Liver (tissue), 9 donors: ENCODE data around the gene ILK. TPM values are rescaled to one million over a fixed set of nuclear protein-coding genes. Genes with fewer than 3 reads are reported as not detected.

Experiments used
- DNase-seq: peaks from one replicate; pipeline ENCODE4 v3.0.0-alpha.2; 2017; ENCODE audit warnings: low spot score
- H3K27ac ChIP-seq, 2 donors: one replicate each; pipeline ENCODE4 v1.7.0; 2013; ENCODE audit warnings: inconsistent platforms in 2 of 2, low read length in 2 of 2, control low read depth in 1 of 2, low read depth in 1 of 2, mild to moderate bottlenecking in 1 of 2
- H3K27me3 ChIP-seq, 4 donors: one replicate each; pipeline versions ENCODE4 v1.6.1 to v1.7.0; 2013; ENCODE audit warnings: low read length in 3 of 4, inconsistent platforms in 1 of 4, mild to moderate bottlenecking in 1 of 4, moderate library complexity in 1 of 4; ENCODE audit not compliant: control insufficient read depth in 4 of 4, insufficient read depth in 4 of 4
- H3K36me3 ChIP-seq, 4 donors: one replicate each; pipeline versions ENCODE4 v1.6.1 to v1.7.0; 2013; ENCODE audit warnings: low read length in 3 of 4, mild to moderate bottlenecking in 3 of 4, low read depth in 1 of 4, moderate library complexity in 1 of 4; ENCODE audit not compliant: control insufficient read depth in 4 of 4, insufficient read depth in 3 of 4
- H3K4me1 ChIP-seq, 4 donors: one replicate each; pipeline versions ENCODE4 v1.6.1 to v1.7.0; 2013; ENCODE audit warnings: low read length in 3 of 4, mild to moderate bottlenecking in 3 of 4, moderate library complexity in 1 of 4; ENCODE audit not compliant: control insufficient read depth in 4 of 4, insufficient read depth in 4 of 4
- H3K4me3 ChIP-seq, 3 donors: one replicate each; pipeline versions ENCODE4 v1.6.1 to v1.7.0; 2013; ENCODE audit warnings: low read length in 3 of 3, control low read depth in 1 of 3, low read depth in 1 of 3, mild to moderate bottlenecking in 1 of 3
- H3K9ac ChIP-seq, 2 donors: one replicate each; pipeline ENCODE4 v1.7.0; 2013; ENCODE audit warnings: low read length in 2 of 2, mild to moderate bottlenecking in 2 of 2, moderate library complexity in 2 of 2, control low read depth in 1 of 2, low read depth in 1 of 2
- H3K9me3 ChIP-seq, 4 donors: one replicate each; pipeline versions ENCODE4 v1.6.1 to v1.7.0; 2013; ENCODE audit warnings: low read length in 3 of 4; ENCODE audit not compliant: control insufficient read depth in 4 of 4
- ATF3 ChIP-seq: IDR thresholded peaks from 2 replicates; pipeline ENCODE4 v1.6.1; 2016; ENCODE audit warnings: antibody characterized with exemption
- CTCF ChIP-seq: fragments of 150-350 bp; IDR thresholded peaks from 2 replicates; pipeline ENCODE4 v1.5.1; 2017; ENCODE audit warnings: improper control_type of control experiment, low read depth, low read length; ENCODE audit not compliant: missing input control
- EGR1 ChIP-seq, 2 donors: IDR thresholded peaks; 2 replicates each; pipeline ENCODE4 v1.6.1; 2016 to 2018; ENCODE audit warnings: antibody characterized with exemption in 2 of 2, low read depth in 2 of 2
- FOXA1 ChIP-seq: IDR thresholded peaks from 2 replicates; pipeline ENCODE4 v1.6.1; 2016; ENCODE audit warnings: antibody characterized with exemption
- FOXA2 ChIP-seq: IDR thresholded peaks from 2 replicates; pipeline ENCODE4 v1.6.1; 2016; ENCODE audit warnings: antibody characterized with exemption
- GABPA ChIP-seq, 2 donors: IDR thresholded peaks in 1 of 2; conservative IDR thresholded peaks in 1 of 2; 2 replicates each; pipeline ENCODE4 v1.6.1; 2016; ENCODE audit warnings: antibody characterized with exemption in 2 of 2, mild to moderate bottlenecking in 1 of 2, moderate library complexity in 1 of 2
- HNF4A ChIP-seq, 2 donors: conservative IDR thresholded peaks; 2 replicates each; pipeline ENCODE4 v1.6.1; 2016; ENCODE audit warnings: antibody characterized with exemption in 2 of 2, mild to moderate bottlenecking in 2 of 2
- HNF4G ChIP-seq: IDR thresholded peaks from 2 replicates; pipeline ENCODE4 v1.6.1; 2016; ENCODE audit warnings: antibody characterized with exemption
- JUND ChIP-seq, 2 donors: IDR thresholded peaks; 2 replicates each; pipeline ENCODE4 v1.6.1; 2016; ENCODE audit warnings: antibody characterized with exemption in 2 of 2
- MAX ChIP-seq: IDR thresholded peaks from 2 replicates; pipeline ENCODE4 v1.6.1; 2016; ENCODE audit warnings: antibody characterized with exemption
- NR2F2 ChIP-seq: IDR thresholded peaks from 2 replicates; pipeline ENCODE4 v1.6.1; 2016; ENCODE audit warnings: antibody characterized with exemption
- RAD21 ChIP-seq, 2 donors: IDR thresholded peaks; 2 replicates each; pipeline ENCODE4 v1.6.1; 2016; ENCODE audit warnings: antibody characterized with exemption in 2 of 2, mild to moderate bottlenecking in 2 of 2
- REST ChIP-seq: IDR thresholded peaks from 2 replicates; pipeline ENCODE4 v1.6.1; 2016; ENCODE audit warnings: antibody characterized with exemption, mild to moderate bottlenecking
- RXRA ChIP-seq, 2 donors: IDR thresholded peaks; 2 replicates each; pipeline ENCODE4 v1.6.1; 2017 to 2018; ENCODE audit warnings: antibody characterized with exemption in 2 of 2, mild to moderate bottlenecking in 1 of 2
- SP1 ChIP-seq: IDR thresholded peaks from 2 replicates; pipeline ENCODE4 v1.6.1; 2018; ENCODE audit warnings: antibody characterized with exemption, mild to moderate bottlenecking
- TAF1 ChIP-seq: conservative IDR thresholded peaks from 2 replicates; pipeline ENCODE4 v1.6.1; 2016; ENCODE audit warnings: antibody characterized with exemption, mild to moderate bottlenecking
- YY1 ChIP-seq: IDR thresholded peaks from 2 replicates; pipeline ENCODE4 v1.6.1; 2016; ENCODE audit warnings: antibody characterized with exemption, mild to moderate bottlenecking
- ZBTB33 ChIP-seq: IDR thresholded peaks from 2 replicates; pipeline ENCODE4 v1.6.1; 2016; ENCODE audit warnings: antibody characterized with exemption
- WGBS: extraction: QIAGEN DNeasy Blood & Tissue Kit; methylation state at CpG from one replicate; pipeline ENCODE4 v1.1.7; 2013; 5-methylcytosine and 5-hydroxymethylcytosine counted together
- polyA plus RNA-seq, 2 donors: library from polyadenylated mRNA; stranded (reverse) in 1 of 2; unstranded in 1 of 2; fragments of 200-250 nt in 1 of 2; fragments of >200 nt in 1 of 2; fragmentation: Nextera tagmentation in 1 of 2; extraction: Ambion mirVana in 1 of 2; gene quantifications; one replicate each; pipeline versions ENCODE4 v1.2.1 to v1.2.3, GENCODE V29; 2013 to 2015
- total RNA-seq, 2 donors: library from RNA; depleted of rRNA; stranded (reverse); fragments of >200 nt; gene quantifications; one replicate each; pipeline ENCODE4 v1.2.3, GENCODE V29; 2014
- donor health status: healthy.
- donor health status: healthy.
- donor health status: healthy.
- donor health status: healthy.
- donor health status: healthy.

ILK gene
- total and polyA plus RNA-seq, 4 donors = 29.6 to 69.1 (median 48.2) TPM

GRCh38 chr11:6628526-6628925 is 25.0 kb downstream of the ILK start:
- peaks cover 0 to 8% (median 1%) of the 10 kb centered on the region in 4 donors for H3K4me1 ChIP-seq
- no peak for DNase-seq
- no peaks in the 10 kb centered on the region for H3K36me3 ChIP-seq
- H3K27me3 ChIP-seq = no peaks in the 10 kb centered on the region
- no peak overlapping the region for H3K9ac ChIP-seq
- H3K9me3 ChIP-seq = no peaks in the 10 kb centered on the region
- H3K4me3 ChIP-seq = no peak overlapping the region
- TF ChIP-seq SP1 (no peak), MAX (no peak)
- WGBS = 95% methylated on average over 4 of the region's 4 CpGs
- no peak overlapping the region for H3K27ac ChIP-seq

GRCh38 chr11:6629573-6629891 is 26.0 kb downstream of the ILK start:
- Histone ChIP-seq H3K27me3 (no peaks in the 10 kb centered on the region), H3K9me3 (no peaks in the 10 kb centered on the region), H3K27ac (no peak overlapping the region), H3K9ac (no peak overlapping the region), H3K4me3 (no peak overlapping the region), H3K36me3 (no peaks in the 10 kb centered on the region), H3K4me1 (peaks cover 2 to 11% (median 5%) of the 10 kb centered on the region in 4 donors)
- 91% methylated on average over 24 of the region's 24 CpGs for WGBS
- no peak for TF ChIP-seq YY1
- TF ChIP-seq CTCF = no peak
- TF ChIP-seq RAD21 (IDR thresholded peaks at IDR 0.05) = no peak
- no peak for TF ChIP-seq ZBTB33
- no peak for TF ChIP-seq REST
- TF ChIP-seq ATF3 = no peak
- no peak for TF ChIP-seq HNF4A (conservative IDR thresholded peaks at IDR 0.05)
- no peak for TF ChIP-seq RXRA (IDR thresholded peaks at IDR 0.05)
- TF ChIP-seq FOXA2 = no peak
- TF ChIP-seq HNF4G = no peak
- TF ChIP-seq JUND (IDR thresholded peaks at IDR 0.05) = no peak
- TF ChIP-seq EGR1 (IDR thresholded peaks at IDR 0.05; ENCODE audit: low read depth in 2 of 2) = no peak
- TF ChIP-seq SP1 = no peak
- no peak for TF ChIP-seq GABPA (IDR thresholded peaks at IDR 0.05 in 1 of 2, conservative IDR thresholded peaks at IDR 0.05 in 1 of 2)
- TF ChIP-seq MAX = no peak
- TF ChIP-seq NR2F2 = no peak
- TF ChIP-seq TAF1 = no peak
- no peak for TF ChIP-seq FOXA1
- no peak for DNase-seq
